ENCODE data around the gene KAZN.

Gene KAZN

GRCh38 chr1:14615549-14616218 is 17.2 kb downstream of the KAZN start:
- DNase-seq, result no peak

- DNase-seq, result no peak
These were observed 18.3 kb downstream of the KAZN start for GRCh38 chr1:14616632-14617396.

- no peak for DNase-seq
These were observed 19.3 kb downstream of the KAZN start for GRCh38 chr1:14617791-14618190.

GRCh38 chr1:14620941-14621340 is 22.5 kb downstream of the KAZN start:
- DNase-seq, result no peak

- no peak for DNase-seq
These were observed 24.6 kb downstream of the KAZN start for GRCh38 chr1:14623090-14623489.

GRCh38 chr1:14624941-14625340 is 26.5 kb downstream of the KAZN start:
- no peak for DNase-seq

GRCh38 chr1:14625572-14625971 is 27.1 kb downstream of the KAZN start:
- DNase-seq, result no peak

GRCh38 chr1:14625996-14626395 is 27.5 kb downstream of the KAZN start:
- no peak for DNase-seq

GRCh38 chr1:14626869-14627607 is 28.6 kb downstream of the KAZN start:
- no peak for DNase-seq

GRCh38 chr1:14627608-14628489 is 29.4 kb downstream of the KAZN start:
- DNase-seq, result no peak

GRCh38 chr1:14629363-14630014 is 31.0 kb downstream of the KAZN start:
- no peak for DNase-seq

GRCh38 chr1:14630986-14631385 is 32.5 kb downstream of the KAZN start:
- DNase-seq, result no peak

- no peak for DNase-seq
These were observed 32.9 kb downstream of the KAZN start for GRCh38 chr1:14631421-14631820.

- no peak for DNase-seq
These were observed 36.0 kb downstream of the KAZN start for GRCh38 chr1:14634486-14634885.

- DNase-seq, result no peak
These were observed 36.9 kb downstream of the KAZN start for GRCh38 chr1:14635421-14635820.

GRCh38 chr1:14636897-14637632 is 38.6 kb downstream of the KAZN start:
- no peak for DNase-seq

- no peak for DNase-seq
These were observed 41.0 kb downstream of the KAZN start for GRCh38 chr1:14639291-14640050.

GRCh38 chr1:14642712-14643111 is 44.2 kb downstream of the KAZN start:
- DNase-seq, result no peak

- DNase-seq, result no peak
These were observed 48.5 kb downstream of the KAZN start for GRCh38 chr1:14646973-14647372.

- DNase-seq, result no peak
These were observed 49.3 kb downstream of the KAZN start for GRCh38 chr1:14647777-14648176.

- no peak for DNase-seq
These were observed 49.9 kb downstream of the KAZN start for GRCh38 chr1:14648391-14648790.
